ENCODE measurements around the gene SEMG2. TPM values are rescaled to one million over a fixed set of nuclear protein-coding genes. Genes with fewer than 3 reads are reported as not detected.

SEMG2 gene
- total RNA-seq, 1 donor from 2014 or later = not detected

DNA sequence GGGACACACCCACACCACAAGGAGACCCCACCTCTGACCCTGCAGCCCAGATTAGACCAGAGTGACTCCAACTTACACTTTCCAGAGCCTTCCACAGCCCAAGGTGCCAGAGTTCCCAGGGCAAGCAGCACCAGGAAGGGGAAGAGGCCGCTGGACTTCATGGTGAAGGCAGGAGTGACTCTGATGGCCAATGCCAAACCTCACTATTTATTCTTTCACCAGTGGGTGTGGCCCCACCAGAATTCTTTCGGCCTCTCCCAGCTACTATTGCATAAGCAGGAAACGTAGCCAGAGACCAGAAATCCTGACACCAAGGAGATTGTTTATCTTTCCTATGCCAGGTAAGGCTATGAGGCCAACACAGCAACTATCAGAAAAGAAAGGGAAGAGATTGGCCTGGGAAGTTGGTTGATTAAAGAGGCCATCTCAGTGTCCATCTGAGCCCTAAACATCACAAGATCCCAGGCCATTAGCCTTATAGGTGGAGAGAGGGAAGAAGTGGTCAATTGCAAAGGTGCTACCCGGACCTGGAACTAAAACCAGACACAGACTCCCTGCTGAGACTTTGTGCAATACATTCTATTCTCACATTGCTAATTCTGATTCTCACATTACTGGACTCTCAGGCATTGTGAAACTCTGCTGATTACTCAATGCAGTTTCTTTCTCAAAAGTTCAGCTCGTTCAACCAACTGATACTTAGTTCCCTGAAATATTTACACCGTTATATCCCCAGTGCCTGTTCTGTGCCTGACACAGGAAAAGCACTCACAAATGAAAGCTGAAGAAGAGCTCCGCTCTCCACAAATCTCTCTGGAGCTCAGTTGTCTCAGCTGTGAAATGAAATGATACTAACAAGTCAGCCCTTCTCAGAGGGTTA lies 33.5 kb downstream of the SEMG2 start, which contains the start of gene SLPI:
SLPI (minus strand) TSS at position 182 of the 880 bp plus-strand sequence; CDS start at position 161, 21 bp downstream.
- H3K4me1 Mint-ChIP-seq (ENCODE audit: unreplicated experiment) = peaks cover 27% of the 10 kb centered on the region
- H3K27me3 Mint-ChIP-seq (ENCODE audit: unreplicated experiment) = peaks cover 2% of the 10 kb centered on the region
- H3K9me3 Mint-ChIP-seq (ENCODE audit: unreplicated experiment) = no peaks in the 10 kb centered on the region
- DNase-seq (ENCODE audit: low spot score) = no peak
- H3K4me3 Mint-ChIP-seq (ENCODE audit: unreplicated experiment) = no peak within 1 kb of the TSS
- no peaks in the 10 kb centered on the region for H3K36me3 Mint-ChIP-seq (ENCODE audit: low read depth, unreplicated experiment)
- no peak within 1 kb of the TSS for H3K27ac Mint-ChIP-seq (ENCODE audit: unreplicated experiment)
- TF ChIP-seq, protein P1, sequence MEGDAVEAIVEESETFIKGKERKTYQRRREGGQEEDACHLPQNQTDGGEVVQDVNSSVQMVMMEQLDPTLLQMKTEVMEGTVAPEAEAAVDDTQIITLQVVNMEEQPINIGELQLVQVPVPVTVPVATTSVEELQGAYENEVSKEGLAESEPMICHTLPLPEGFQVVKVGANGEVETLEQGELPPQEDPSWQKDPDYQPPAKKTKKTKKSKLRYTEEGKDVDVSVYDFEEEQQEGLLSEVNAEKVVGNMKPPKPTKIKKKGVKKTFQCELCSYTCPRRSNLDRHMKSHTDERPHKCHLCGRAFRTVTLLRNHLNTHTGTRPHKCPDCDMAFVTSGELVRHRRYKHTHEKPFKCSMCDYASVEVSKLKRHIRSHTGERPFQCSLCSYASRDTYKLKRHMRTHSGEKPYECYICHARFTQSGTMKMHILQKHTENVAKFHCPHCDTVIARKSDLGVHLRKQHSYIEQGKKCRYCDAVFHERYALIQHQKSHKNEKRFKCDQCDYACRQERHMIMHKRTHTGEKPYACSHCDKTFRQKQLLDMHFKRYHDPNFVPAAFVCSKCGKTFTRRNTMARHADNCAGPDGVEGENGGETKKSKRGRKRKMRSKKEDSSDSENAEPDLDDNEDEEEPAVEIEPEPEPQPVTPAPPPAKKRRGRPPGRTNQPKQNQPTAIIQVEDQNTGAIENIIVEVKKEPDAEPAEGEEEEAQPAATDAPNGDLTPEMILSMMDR (IDR thresholded peaks at IDR 0.05; ENCODE audit: unreplicated experiment) = no peak

DNA sequence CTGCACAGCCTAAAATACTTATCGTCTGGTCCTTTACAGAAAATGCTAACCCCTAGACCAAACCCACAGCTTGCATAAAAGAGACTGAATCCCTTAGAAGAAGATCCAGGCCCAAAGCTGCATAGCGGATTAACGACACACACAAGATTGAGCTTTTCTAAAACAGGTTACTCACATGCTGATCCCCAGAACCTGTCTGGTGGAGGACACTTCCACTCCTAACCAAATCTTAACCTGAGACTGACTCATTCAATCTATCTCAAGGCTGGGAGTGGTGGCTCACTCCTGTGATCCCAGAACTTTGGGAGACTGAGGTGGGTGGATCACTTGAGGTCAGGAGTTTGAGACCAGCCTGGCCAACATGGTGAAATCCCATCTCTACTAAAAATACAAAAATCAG lies 36.0 kb downstream of the SEMG2 start:
- DNase-seq (ENCODE audit: low spot score) = no peak
- H3K9me3 Mint-ChIP-seq (ENCODE audit: unreplicated experiment) = no peaks in the 10 kb centered on the region
- H3K4me3 Mint-ChIP-seq (ENCODE audit: unreplicated experiment) = no peak overlapping the region
- peaks cover 33% of the 10 kb centered on the region for H3K4me1 Mint-ChIP-seq (ENCODE audit: unreplicated experiment)
- TF ChIP-seq, protein P1 (IDR thresholded peaks at IDR 0.05; ENCODE audit: unreplicated experiment) = no peak
- H3K36me3 Mint-ChIP-seq (ENCODE audit: low read depth, unreplicated experiment) = no peaks in the 10 kb centered on the region
- no peak overlapping the region for H3K27ac Mint-ChIP-seq (ENCODE audit: unreplicated experiment)
- peaks cover 2% of the 10 kb centered on the region for H3K27me3 Mint-ChIP-seq (ENCODE audit: unreplicated experiment)

DNA sequence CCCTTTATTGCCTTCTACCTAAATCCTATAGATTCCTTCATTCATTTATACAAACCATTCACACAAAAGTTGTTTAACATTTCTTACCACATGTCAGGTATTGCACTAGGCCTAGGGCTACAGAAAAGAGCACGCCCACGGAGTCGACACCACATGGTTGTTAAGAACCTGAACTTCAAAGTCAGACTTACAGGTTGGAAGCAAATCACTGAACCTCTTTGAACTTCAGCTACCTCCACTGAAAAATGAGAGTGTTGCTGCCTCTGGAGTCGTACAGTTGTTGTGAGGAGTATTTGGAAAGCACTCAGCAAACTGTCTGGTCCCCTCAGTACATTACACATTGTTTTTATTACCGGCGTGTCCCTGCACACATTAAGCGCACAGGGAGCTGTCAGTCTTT lies 36.5 kb downstream of the SEMG2 start:
- Mint-ChIP-seq H3K27me3 (ENCODE audit: unreplicated experiment) (peaks cover 2% of the 10 kb centered on the region), H3K36me3 (ENCODE audit: low read depth, unreplicated experiment) (no peaks in the 10 kb centered on the region), H3K4me1 (ENCODE audit: unreplicated experiment) (peaks cover 29% of the 10 kb centered on the region), H3K4me3 (ENCODE audit: unreplicated experiment) (no peak overlapping the region), H3K9me3 (ENCODE audit: unreplicated experiment) (no peaks in the 10 kb centered on the region), H3K27ac (ENCODE audit: unreplicated experiment) (no peak overlapping the region)
- TF ChIP-seq, protein P1 (IDR thresholded peaks at IDR 0.05; ENCODE audit: unreplicated experiment) = no peak
- no peak for DNase-seq (ENCODE audit: low spot score)

DNA sequence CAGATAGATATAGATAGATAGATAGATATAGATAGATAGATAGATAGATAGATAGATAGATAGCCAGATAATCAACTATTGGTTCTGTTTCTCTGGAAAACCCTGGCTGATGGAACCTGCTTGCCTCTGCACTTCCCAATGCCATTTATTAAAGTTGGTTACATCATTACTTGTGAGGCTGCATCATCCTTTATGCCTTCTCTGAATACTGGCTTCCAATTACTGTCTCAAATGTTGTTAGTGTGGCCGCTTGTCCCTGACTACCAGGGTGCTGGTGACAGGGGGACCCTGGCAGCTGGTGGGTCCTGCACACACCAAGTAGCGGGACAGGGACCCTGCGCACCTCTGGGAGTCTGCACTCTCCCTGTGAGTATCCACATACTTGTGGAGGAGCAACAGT lies 37.1 kb downstream of the SEMG2 start:
- DNase-seq (ENCODE audit: low spot score) = no peak
- Mint-ChIP-seq H3K4me1 (ENCODE audit: unreplicated experiment) (peaks cover 29% of the 10 kb centered on the region), H3K36me3 (ENCODE audit: low read depth, unreplicated experiment) (no peaks in the 10 kb centered on the region), H3K9me3 (ENCODE audit: unreplicated experiment) (no peaks in the 10 kb centered on the region), H3K27ac (ENCODE audit: unreplicated experiment) (no peak overlapping the region), H3K27me3 (ENCODE audit: unreplicated experiment) (peaks cover 2% of the 10 kb centered on the region), H3K4me3 (ENCODE audit: unreplicated experiment) (no peak overlapping the region)
- TF ChIP-seq, protein P1 (IDR thresholded peaks at IDR 0.05; ENCODE audit: unreplicated experiment) = no peak

DNA sequence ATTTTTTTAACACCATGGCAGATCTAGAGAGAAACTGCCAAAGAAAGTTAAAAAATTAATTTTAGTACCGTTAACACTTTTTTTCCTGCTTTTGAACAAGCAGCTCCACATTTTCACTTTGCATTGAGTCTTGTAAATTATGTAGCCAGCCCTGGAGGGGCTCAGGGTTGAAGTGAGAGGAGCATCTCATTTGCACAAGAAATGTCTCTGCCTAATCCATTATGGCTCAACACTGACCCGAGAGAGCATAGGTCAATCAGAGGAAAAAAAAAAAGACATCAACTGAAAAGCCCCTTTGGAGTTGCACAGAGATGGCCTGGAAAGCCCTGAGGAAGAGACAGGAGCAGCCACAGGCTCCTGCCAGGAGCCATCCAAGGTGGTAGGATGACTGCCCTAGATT lies 37.5 kb downstream of the SEMG2 start:
- no peak for DNase-seq (ENCODE audit: low spot score)
- peaks cover 29% of the 10 kb centered on the region for H3K4me1 Mint-ChIP-seq (ENCODE audit: unreplicated experiment)
- no peak overlapping the region for H3K4me3 Mint-ChIP-seq (ENCODE audit: unreplicated experiment)
- no peak overlapping the region for H3K27ac Mint-ChIP-seq (ENCODE audit: unreplicated experiment)
- TF ChIP-seq, protein P1 (IDR thresholded peaks at IDR 0.05; ENCODE audit: unreplicated experiment) = no peak
- H3K9me3 Mint-ChIP-seq (ENCODE audit: unreplicated experiment) = no peaks in the 10 kb centered on the region
- H3K27me3 Mint-ChIP-seq (ENCODE audit: unreplicated experiment) = peaks cover 2% of the 10 kb centered on the region
- H3K36me3 Mint-ChIP-seq (ENCODE audit: low read depth, unreplicated experiment) = no peaks in the 10 kb centered on the region

Measured in endothelial cell (in vitro differentiated cells).